Non-pigmented ciliary epithelial cell (primary cell): ENCODE data around the gene MRFAP1L1.
"Not testable (repeated sequence)": the region's sequence is repeated elsewhere in the genome, so short reads cannot be mapped to it uniquely, and the experiment has no call there.

Experiments used
- DNase-seq: peaks from one replicate; pipeline ENCODE4 v3.0.0-alpha.2; 2010; ENCODE audit warnings: low read depth

The MRFAP1L1 gene

DNA sequence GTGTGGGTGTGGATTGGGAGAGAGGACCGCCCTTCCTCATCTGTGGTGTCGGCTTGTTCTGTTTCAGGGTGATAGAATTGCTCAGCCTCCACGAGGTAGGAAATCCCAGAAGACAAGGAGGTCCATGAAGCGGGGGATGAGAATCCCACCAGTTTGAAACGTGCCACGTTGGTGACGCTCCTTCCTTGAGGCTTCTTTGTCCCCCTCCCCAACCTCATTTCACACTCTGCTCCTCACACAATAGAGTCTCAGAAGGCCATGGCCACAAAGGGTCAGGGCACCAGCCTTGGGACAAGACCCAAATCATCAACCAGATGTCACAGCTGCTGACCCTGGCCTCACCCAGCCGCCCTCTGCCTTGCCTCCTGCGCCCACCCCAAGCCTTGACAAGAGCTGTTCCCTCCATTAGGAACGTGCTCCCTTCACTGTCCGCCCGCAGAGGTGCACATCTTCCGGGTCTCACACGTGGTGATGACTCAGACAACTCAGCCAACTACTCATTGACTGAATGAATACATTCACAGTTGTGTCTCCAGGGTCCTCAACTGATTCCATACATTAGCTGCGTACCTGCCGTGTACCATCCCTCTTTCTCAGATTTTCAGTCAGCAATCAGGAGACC, 24.6 kb upstream of the MRFAP1L1 start:
- no peak for DNase-seq

- no peak for DNase-seq
Measured at GRCh38 chr4:6733358-6734164, 23.9 kb upstream of the MRFAP1L1 start.

GRCh38 chr4:6732441-6733357, 23.0 kb upstream of the MRFAP1L1 start:
- DNase-seq, result peak; percentile 67

DNA sequence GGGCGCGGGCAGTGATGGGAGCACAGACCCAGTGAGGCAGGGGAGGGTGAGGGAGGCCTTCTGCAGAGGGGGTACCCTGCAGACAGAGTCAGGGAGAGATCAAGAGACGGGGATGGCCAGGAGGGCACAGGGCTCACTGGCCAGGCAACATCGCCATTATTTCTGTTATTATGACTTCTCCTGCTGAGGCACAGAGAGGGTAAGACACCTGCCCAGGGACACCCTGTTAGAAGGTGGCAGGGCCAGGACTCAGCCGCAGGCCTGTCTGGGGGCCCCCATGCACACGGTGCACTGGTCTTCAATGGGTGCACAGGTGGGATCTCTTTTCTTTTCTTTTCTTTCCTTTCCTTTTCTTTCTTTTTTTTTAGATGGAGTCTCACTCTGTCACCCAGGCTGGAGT, 22.1 kb upstream of the MRFAP1L1 start:
- DNase-seq, result no peak

- no peak for DNase-seq
Measured at GRCh38 chr4:6731318-6731675, 21.6 kb upstream of the MRFAP1L1 start.

- DNase-seq, result no peak
Measured at GRCh38 chr4:6730603-6731317, 21.1 kb upstream of the MRFAP1L1 start.

DNA sequence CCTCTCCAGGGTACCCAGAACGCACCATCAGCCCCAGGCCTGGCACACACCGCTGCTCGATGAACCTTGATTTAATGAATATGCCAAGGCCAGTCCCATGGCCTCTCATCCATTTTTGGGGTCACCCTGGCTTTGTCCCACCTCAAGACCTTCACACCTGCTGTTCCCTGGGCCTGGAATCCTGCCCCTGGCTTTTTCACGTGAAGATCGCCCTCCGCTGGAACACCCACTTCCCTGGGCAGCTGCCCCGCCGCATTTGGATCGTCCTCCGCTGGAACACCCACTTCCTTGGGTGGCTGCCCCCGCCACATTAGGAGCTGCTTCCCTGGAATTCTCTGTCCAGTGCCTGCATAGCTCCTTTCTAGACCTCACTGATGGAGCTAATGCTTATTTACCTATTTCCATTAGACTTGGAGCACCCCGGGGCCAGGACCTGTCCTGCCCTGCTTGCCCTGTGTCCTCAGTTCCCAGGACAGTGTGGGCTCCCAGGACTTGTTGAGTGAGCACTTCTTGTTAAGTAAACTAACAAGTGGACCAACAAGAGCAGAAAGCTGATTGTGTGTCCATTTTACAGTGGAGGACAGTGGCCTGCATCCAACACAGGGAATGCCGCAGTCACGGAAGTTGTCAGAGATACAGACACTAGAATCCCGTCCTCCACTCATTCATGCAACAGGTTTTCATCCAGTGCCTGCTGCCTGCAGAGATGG, 18.8 kb upstream of the MRFAP1L1 start:
- DNase-seq, result no peak

DNA sequence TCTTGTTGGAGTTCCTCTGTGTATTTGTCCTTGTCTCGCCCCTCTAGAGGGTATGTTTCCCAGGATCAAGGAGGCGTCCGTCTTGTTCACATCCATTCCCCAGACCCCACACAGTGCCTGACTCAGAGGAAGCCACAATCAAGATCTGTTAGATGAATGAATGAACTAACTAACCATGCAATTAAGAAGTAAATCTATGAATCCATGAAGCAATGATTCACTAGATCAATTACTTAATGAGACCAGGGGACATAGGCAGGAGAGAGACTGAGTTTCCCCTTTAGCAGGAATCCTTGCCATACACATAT, 18.2 kb upstream of the MRFAP1L1 start:
- DNase-seq, result no peak

GRCh38 chr4:6727081-6727942, 17.6 kb upstream of the MRFAP1L1 start:
- DNase-seq, result no peak

DNA sequence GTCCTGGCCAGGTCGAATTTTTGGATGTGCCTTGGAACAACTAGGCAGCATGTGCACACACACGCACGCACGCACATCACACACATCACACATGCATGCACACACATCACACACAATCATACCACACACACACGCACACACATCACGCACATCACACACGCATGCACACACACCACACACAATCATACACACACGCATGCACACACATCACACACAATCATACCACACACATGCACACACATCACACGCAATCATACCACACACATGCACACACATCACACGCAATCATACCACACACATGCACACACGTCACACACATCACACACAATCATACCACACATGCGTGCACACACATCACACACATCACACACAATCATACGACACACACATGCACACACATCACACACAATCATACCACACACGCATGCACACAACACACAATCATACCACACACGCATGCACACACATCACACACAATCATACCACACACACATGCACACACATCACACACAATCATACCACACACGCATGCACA, 15.8 kb upstream of the MRFAP1L1 start:
- not testable (repeated sequence) for DNase-seq

- DNase-seq, result no peak
Measured at GRCh38 chr4:6724421-6725111, 14.9 kb upstream of the MRFAP1L1 start.

DNA sequence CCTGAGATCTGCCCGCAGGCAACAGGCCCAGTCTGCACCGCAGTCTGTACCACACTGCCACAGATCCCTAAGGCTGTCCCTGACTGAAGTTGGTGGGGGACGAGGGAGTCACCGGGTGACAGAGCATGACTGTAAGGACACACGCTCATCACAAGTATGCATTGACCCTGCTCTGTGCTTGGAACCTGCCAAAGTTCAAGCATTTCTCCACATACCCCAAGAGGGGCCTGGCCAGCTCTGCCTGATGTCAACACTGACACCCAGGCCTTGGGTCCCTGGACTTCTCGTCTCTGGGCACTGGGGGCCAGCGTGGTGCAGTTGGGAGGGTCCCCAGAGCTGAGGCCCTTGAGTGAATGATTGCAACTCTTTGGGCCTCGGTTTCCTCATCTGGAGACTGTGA, 14.2 kb upstream of the MRFAP1L1 start:
- DNase-seq, result no peak

DNA sequence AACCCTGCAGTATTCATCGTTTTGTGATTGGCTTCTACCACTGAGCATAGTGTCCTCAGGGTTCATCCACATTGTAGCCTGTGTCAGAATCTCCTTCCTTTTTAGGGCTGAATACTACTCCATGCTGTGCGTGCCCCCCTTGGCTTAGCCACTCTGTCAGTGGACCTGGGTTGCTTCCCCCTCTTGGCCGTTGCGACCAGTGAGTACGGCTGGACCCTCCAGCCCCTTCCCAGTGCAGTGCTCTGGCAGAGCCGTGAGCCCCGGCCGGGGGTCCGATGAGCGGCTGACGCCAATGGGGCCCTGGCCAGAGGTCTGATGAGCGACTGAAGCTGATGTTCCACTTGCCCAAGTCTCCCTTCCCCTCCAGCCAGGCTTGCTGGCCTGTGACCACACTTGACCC, 13.2 kb upstream of the MRFAP1L1 start:
- DNase-seq, result no peak

DNA sequence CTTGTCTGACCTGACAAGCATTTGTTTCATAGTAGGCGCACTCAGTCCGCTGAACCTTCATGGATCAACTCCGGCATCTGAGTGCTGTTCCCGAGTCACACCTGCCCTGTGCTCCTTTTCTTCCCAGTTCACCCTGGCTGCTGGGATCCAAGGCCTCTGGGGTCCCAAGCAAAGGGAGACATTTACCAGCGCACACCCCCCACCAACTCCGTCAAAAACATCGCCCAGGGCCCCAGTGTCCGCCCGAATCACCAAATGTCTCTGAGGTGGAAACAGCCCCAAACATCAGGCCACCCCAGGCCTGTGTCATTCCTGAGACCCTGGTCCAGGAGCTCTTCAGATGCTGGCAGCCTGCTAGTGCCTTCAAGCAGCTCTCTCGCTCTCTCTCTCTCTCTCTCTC, 11.5 kb upstream of the MRFAP1L1 start:
- DNase-seq, result no peak

- DNase-seq, result no peak
Measured at GRCh38 chr4:6720202-6720699, 10.6 kb upstream of the MRFAP1L1 start.

DNA sequence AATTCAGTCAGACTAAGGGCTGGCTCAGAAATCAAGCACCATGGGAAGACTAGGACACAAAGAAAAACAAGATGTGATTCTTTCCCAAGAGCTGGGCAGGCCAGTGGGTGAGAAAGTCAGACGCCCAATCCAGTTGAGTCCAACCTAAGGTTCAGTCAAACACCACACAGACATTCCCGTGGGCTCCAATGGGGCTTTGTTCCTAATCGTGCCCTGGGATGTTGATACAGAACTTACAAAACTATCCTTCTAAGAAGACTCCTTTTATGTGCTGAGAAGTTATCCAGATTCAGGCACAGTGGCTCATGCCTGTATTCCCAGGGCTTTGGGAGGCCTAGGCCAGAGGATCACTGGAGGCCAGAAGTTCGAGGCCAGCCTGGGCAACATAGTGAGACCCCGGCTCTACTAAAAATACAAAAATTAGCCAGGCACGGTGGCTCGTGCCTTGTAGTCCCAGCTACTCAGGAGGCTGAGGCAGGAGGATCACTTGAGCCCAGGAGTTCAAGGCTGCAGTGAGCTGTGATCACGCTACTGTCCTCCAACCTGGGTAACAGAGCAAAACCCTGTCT, 10.0 kb upstream of the MRFAP1L1 start:
- DNase-seq, result no peak

DNA sequence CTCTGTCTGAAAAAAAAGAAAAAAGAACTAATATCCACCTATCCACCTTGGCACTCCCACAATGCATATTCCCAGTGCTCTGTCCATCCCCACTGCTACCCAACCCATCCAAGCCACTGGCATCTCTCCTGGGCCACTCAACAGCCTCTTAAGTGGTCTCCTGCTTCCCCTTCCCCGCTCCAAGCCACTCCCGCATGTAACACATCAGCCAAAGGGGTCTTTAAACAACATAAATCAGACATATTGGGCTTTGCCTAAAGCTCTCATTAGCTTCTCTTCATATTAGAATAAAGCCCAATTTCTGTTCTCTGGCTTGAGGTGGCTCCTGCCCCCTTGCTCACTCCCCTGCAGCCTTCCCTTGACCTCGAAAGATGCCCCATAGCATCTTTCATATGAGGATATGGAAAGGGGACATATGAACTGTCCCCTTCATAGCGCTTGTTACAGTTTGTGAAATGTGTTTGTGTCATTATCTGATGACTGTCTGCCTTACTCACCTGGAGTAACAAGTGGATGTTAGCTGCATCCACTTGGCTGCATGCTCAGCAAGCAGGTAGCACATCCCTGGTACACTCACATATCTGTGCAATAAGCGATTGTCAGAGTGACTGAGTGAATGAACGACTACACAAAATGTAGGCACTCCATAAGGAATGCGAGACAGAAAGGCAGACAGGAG, 9.4 kb upstream of the MRFAP1L1 start:
- no peak for DNase-seq

DNA sequence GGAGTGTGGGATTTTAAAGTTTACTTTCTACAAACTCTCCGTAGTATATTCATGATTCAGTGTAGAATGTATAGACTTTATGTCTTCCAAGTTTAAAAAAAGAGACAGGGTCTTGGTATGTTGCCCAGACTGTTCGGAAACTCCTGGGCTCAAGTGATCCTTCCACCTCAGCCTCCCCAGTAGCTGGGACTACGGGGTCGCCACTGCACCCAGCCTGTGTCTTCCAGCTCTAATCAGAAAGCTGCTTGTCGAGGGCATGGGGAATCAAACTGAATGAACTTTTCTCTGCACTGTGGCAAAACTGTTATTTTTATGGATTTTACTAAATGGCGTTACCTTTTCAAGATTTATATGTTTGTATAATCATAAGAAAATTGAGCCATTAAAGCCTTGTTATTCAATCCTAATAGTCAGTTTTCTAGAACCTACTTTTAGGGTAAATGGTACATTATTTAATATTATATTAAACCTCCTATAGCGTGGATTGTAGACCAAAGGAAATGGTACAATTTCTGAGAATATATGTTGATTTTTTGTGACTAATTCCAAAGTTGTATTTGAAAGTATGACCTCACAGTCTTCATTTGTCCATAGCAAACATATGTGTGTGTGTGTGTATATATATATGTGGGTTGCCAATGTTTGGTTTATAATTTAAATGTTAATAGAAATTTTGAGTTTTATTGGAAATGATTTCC, 7.4 kb upstream of the MRFAP1L1 start:
- DNase-seq, result no peak
